IPS DF 6.9 (cell line): ENCODE measurements around the gene CERS6.

Source experiments
- DNase-seq: peaks from one replicate; pipeline ENCODE4 v3.0.0-alpha.2; 2013; ENCODE audit warnings: low read depth, low spot score
- H3K27ac ChIP-seq: one replicate; pipeline ENCODE4 v1.5.1; 2013; ENCODE audit warnings: low read length, control low read depth
- H3K27me3 ChIP-seq: 2 replicates; pipeline ENCODE4 v1.6.1; 2013; ENCODE audit warnings: mild to moderate bottlenecking, low read length; ENCODE audit not compliant: control insufficient read depth, insufficient read depth
- H3K36me3 ChIP-seq: 2 replicates; pipeline ENCODE4 v1.6.1; 2013; ENCODE audit warnings: low read length; ENCODE audit not compliant: control insufficient read depth, insufficient read depth
- H3K4me1 ChIP-seq: 2 replicates; pipeline ENCODE4 v1.6.1; 2013; ENCODE audit warnings: low read length; ENCODE audit not compliant: control insufficient read depth, insufficient read depth
- H3K4me3 ChIP-seq: 2 replicates; pipeline ENCODE4 v1.5.1; 2013; ENCODE audit warnings: mild to moderate bottlenecking, low read length
- H3K9me3 ChIP-seq: 2 replicates; pipeline ENCODE4 v1.6.1; 2013; ENCODE audit warnings: low read length, inconsistent platforms; ENCODE audit not compliant: control insufficient read depth, insufficient read depth
- WGBS: extraction: QIAGEN DNeasy Blood & Tissue Kit; methylation state at CpG from one replicate; pipeline ENCODE4 v1.1.7; 2013; ENCODE audit warnings: mixed read lengths, missing lambda C conversion rate; ENCODE audit not compliant: insufficient read length, insufficient coverage; 5-methylcytosine and 5-hydroxymethylcytosine counted together

CERS6 gene

GRCh38 chr2:168708080-168708479, 252.0 kb downstream of the CERS6 start:
- Histone ChIP-seq H3K27ac (no peak overlapping the region), H3K4me1 (no peaks in the 10 kb centered on the region), H3K36me3 (no peaks in the 10 kb centered on the region), H3K9me3 (no peaks in the 10 kb centered on the region), H3K4me3 (no peak overlapping the region), H3K27me3 (no peaks in the 10 kb centered on the region)
- no CpG with 5 or more reads among the region's 1 CpG for WGBS
- no peak for DNase-seq

- no CpG with 5 or more reads among the region's 4 CpGs for WGBS
- H3K27ac ChIP-seq = no peak overlapping the region
Observed at GRCh38 chr2:168710754-168711467, 254.8 kb downstream of the CERS6 start.

DNA sequence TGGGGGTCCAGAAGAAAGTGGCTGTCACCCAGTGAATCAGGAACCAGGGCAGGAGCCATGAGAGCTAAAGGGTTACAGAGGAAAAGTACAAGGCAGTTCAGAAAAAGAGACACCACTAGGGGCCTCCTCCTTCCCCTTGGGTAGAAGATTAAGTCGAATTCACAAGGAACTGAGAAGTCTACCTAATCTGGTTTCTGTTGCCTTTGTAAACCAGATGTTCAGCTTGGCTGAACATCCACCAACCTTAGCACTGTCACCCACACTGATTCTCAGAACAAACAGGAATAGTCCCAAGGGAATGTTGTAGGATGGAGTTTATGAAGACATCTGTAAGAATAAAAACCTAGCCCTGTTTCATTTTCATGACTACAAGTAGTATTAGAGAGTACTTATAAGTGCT, 256.0 kb downstream of the CERS6 start:
- Histone ChIP-seq H3K9me3 (no peaks in the 10 kb centered on the region), H3K27ac (no peak overlapping the region), H3K4me3 (no peak overlapping the region), H3K4me1 (no peaks in the 10 kb centered on the region), H3K36me3 (no peaks in the 10 kb centered on the region), H3K27me3 (no peaks in the 10 kb centered on the region)
- DNase-seq = no peak
- no CpG with 5 or more reads among the region's 1 CpG for WGBS

More at GRCh38 chr2:168710754-168711467, 254.8 kb downstream of the CERS6 start:
- no peaks in the 10 kb centered on the region for H3K9me3 ChIP-seq
- H3K36me3 ChIP-seq = no peaks in the 10 kb centered on the region
- H3K4me1 ChIP-seq = no peaks in the 10 kb centered on the region
- DNase-seq = no peak
- no peak overlapping the region for H3K4me3 ChIP-seq
- H3K27me3 ChIP-seq = no peaks in the 10 kb centered on the region

DNA sequence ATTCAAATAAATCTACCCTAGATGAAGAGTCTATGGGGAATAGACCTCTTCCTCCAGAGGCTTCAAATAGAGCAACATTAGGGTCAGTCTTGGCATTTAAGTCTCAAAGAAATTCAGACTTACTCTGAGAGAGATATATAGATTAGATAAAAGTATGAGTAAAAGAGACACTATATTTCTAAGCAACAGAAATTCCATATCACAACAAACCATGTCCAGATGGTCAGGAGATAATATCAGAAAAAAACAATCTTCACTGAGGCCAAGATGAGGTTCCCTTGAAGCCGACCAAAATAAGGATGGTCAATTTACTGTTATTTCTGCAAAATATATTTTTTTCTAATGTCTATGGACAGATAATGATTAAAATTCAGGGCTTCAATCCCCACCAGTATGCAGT, 257.3 kb downstream of the CERS6 start:
- no peak overlapping the region for H3K4me3 ChIP-seq
- H3K4me1 ChIP-seq = no peaks in the 10 kb centered on the region
- DNase-seq = no peak
- no peaks in the 10 kb centered on the region for H3K9me3 ChIP-seq
- H3K27me3 ChIP-seq = no peaks in the 10 kb centered on the region
- H3K36me3 ChIP-seq = no peaks in the 10 kb centered on the region
- H3K27ac ChIP-seq = no peak overlapping the region
- no CpG with 5 or more reads among the region's 1 CpG for WGBS

GRCh38 chr2:168715849-168716248, 259.8 kb downstream of the CERS6 start:
- Histone ChIP-seq H3K27ac (no peak overlapping the region), H3K9me3 (no peaks in the 10 kb centered on the region), H3K27me3 (no peaks in the 10 kb centered on the region), H3K4me1 (no peaks in the 10 kb centered on the region), H3K36me3 (no peaks in the 10 kb centered on the region), H3K4me3 (no peak overlapping the region)
- no CpG with 5 or more reads among the region's 2 CpGs for WGBS
- DNase-seq = no peak

DNA sequence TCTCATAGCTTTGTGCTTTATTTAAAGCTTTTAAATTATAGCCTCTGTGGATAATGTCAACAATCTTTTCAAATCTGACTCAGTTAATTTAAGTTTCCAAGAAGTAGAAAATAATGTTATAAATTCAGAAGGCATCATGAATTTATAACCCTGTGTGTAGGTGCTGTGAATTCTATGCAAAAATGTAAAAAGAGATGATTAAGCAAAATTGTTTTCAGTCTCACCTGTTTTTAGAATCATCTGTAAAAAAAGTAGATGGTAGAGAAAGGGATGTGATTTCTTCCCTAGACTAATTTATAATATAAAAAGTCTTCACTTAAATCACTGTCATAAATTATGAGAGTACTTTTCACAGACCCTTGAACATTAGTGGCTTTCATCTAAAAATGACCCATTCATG, 260.8 kb downstream of the CERS6 start:
- H3K4me1 ChIP-seq = no peaks in the 10 kb centered on the region

DNA sequence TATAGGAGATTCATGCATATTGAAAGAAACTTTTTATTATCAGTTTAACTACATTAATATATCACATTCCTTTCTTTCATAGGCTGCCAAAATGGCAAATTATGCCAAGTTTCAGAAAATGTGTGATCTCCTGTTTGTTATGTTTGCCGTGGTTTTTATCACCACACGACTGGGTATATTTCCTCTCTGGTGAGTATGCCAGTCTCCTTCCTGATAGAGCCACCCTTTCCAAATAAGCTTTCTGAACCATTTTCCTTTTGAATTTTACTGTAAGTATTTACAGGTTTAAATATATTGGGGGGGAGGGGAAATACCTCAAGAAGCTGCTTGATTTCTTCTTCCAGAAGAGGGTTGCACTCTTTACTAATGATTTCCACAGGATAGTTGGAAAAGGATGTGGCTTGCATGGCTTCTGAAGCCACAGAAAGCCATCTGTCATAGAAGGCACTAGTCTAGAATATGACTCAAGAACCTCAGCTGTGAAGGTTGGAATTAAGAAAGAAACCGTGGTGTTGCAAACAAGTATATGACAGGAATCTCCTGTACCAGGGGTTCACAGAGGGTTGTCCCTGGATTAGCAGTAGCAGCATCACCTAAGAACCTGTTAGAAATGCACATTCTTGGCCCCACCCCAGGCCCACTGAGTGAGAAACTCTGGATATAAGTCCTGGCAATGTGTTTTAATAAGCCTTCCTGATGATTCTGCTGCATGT, 261.9 kb downstream of the CERS6 start:
- Histone ChIP-seq H3K27me3 (no peaks in the 10 kb centered on the region), H3K36me3 (no peaks in the 10 kb centered on the region), H3K9me3 (no peaks in the 10 kb centered on the region), H3K4me1 (no peaks in the 10 kb centered on the region), H3K4me3 (no peak overlapping the region), H3K27ac (no peak overlapping the region)
- WGBS = no CpG with 5 or more reads among the region's 3 CpGs
- DNase-seq = no peak

More for the DNA sequence above, 260.8 kb downstream of the CERS6 start:
- H3K36me3 ChIP-seq = no peaks in the 10 kb centered on the region
- no peak for DNase-seq
- no peak overlapping the region for H3K4me3 ChIP-seq
- no peaks in the 10 kb centered on the region for H3K9me3 ChIP-seq
- no peaks in the 10 kb centered on the region for H3K27me3 ChIP-seq
- no peak overlapping the region for H3K27ac ChIP-seq

GRCh38 chr2:168718622-168719021, 262.6 kb downstream of the CERS6 start:
- Histone ChIP-seq H3K27me3 (no peaks in the 10 kb centered on the region), H3K9me3 (no peaks in the 10 kb centered on the region), H3K27ac (no peak overlapping the region), H3K4me3 (no peak overlapping the region), H3K36me3 (no peaks in the 10 kb centered on the region), H3K4me1 (no peaks in the 10 kb centered on the region)
- WGBS = no CpG with 5 or more reads among the region's 2 CpGs
- no peak for DNase-seq

DNA sequence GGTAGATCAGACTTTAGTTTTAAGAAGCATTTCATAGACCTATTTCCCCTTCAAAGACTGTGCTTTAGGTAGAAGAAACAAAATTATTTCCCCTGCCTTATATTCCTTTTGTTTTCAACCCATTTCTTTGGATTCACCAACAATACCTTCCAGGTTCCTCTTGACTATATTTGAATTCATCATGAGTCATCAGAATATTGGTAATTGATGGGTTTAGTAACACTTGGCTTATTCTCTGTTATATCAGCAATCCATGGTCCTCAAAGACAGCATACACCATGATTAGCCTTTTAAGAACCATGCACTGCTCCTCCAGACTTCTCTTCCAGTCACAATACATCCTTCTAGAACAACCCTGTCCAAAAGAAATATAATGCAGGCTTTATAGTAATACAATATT, 263.4 kb downstream of the CERS6 start:
- Histone ChIP-seq H3K4me1 (no peaks in the 10 kb centered on the region), H3K27me3 (no peaks in the 10 kb centered on the region), H3K27ac (no peak overlapping the region), H3K9me3 (no peaks in the 10 kb centered on the region), H3K36me3 (no peaks in the 10 kb centered on the region), H3K4me3 (no peak overlapping the region)
- no peak for DNase-seq

GRCh38 chr2:168722592-168722991, 266.5 kb downstream of the CERS6 start:
- WGBS = no CpG with 5 or more reads among the region's 2 CpGs
- H3K9me3 ChIP-seq = no peaks in the 10 kb centered on the region
- H3K27me3 ChIP-seq = no peaks in the 10 kb centered on the region
- no peaks in the 10 kb centered on the region for H3K4me1 ChIP-seq
- no peak overlapping the region for H3K4me3 ChIP-seq
- no peak overlapping the region for H3K27ac ChIP-seq
- no peak for DNase-seq
- no peaks in the 10 kb centered on the region for H3K36me3 ChIP-seq
